Measurements from ENCODE around the gene MLLT6. TPM values are rescaled to one million over a fixed set of nuclear protein-coding genes. Genes with fewer than 3 reads are reported as not detected.

Gene MLLT6
- total RNA-seq, 2 donors from 2014 or later: 79.7 to 82.4 TPM

Small RNA genes within 50 kb of the gene (microRNA-seq; reads per million reads assigned to microRNA genes)
- gene MIR4726 (ENCODE audit: borderline microRNAs expressed in 2 of 2): 0 to 0.97 reads per million in 2 donors
- gene MIR4734 (ENCODE audit: borderline microRNAs expressed in 2 of 2): 0 reads per million in 2 donors

Other genes starting within 250 kb of the MLLT6 start
- 1 to 10 TPM in 1 of 2 donors, under 1 TPM in 1; 0.93 to 1.2 TPM for gene SRCIN1, start 99.3 kb upstream of the MLLT6 start, total RNA-seq
- gene EPOP, start 30.3 kb upstream of the MLLT6 start, total RNA-seq: 1 to 10 TPM; 1.6 to 2.6 TPM
- 10 to 100 TPM; 24.7 to 27.4 TPM for gene CISD3, start 25.1 kb downstream of the MLLT6 start, total RNA-seq
- gene PCGF2, start 43.1 kb downstream of the MLLT6 start, total RNA-seq: 10 to 100 TPM; 51.3 to 53.9 TPM
- 100 to 1,000 TPM; 133 to 137 TPM for gene PSMB3, start 47.5 kb downstream of the MLLT6 start, total RNA-seq
- 10 to 100 TPM; 38.7 to 45.7 TPM for gene PIP4K2B, start 94.3 kb downstream of the MLLT6 start, total RNA-seq
- gene CWC25, start 120.0 kb downstream of the MLLT6 start, total RNA-seq: 10 to 100 TPM; 13.6 to 14.9 TPM
- 1,000 to 10,000 TPM; 1,179 to 1,230 TPM for gene RPL23, start 148.4 kb downstream of the MLLT6 start, total RNA-seq
- 100 to 1,000 TPM in 1 of 2 donors, 10 to 100 TPM in 1; 95.2 to 119 TPM for gene LASP1, start 164.8 kb downstream of the MLLT6 start, total RNA-seq

All from posterior vena cava (tissue), 2 donors.